Activated CD8-positive, alpha-beta memory T cell treated with anti-CD3 and anti-CD28 coated beads, Interleukin-2, amount 50 U/mL, for 4 hours (primary cell): ENCODE measurements around the gene TMEM139.
"Not testable (repeated sequence)": the region's sequence is repeated elsewhere in the genome, so short reads cannot be mapped to it uniquely, and the experiment has no call there.

Source experiments
- DNase-seq: peaks from one replicate; pipeline ENCODE4 v3.0.0-alpha.2; 2020

TMEM139 gene

GRCh38 chr7:143289888-143290287, 5.1 kb downstream of the TMEM139 start:
- DNase-seq = not testable (repeated sequence)

DNA sequence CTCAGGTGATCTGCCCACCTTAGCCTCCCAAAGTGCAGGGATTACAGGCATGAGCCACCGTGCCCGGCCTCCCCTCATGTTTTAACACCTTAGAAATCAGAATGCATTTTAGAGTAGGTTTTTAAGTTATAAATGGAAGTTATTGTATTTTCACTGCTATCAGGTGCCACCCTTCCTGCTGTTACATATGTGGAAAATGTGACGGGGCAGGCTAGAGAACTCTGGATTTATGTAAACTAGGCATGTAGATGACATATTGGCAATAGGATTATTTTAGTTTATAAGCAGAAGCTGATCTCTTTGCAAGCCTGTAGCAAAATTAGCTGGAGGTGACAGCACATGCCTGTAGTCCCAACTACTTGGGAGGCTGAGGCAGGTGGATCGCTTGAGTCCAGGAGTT, 5.5 kb downstream of the TMEM139 start:
- no peak for DNase-seq

GRCh38 chr7:143292876-143293275, 8.1 kb downstream of the TMEM139 start:
- no peak for DNase-seq

DNA sequence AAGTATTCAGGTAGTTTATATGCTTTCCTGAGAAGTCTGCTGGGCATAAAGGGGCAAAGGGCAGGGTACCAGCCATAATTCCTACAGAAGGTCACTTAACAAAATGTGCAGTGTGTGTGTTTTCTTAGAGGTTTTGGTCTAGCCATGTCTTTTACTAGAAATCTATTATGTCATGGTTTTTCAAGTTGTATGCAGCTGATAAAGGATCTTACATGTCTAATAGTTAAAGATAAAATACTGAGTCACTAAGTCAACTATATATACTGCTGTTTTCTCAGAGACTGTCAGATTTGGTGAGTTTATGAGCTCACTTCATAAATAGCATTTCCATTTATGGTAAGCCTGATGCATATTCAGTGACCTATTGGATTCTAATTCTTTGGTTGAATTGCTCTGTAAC, 11.1 kb downstream of the TMEM139 start:
- no peak for DNase-seq

DNA sequence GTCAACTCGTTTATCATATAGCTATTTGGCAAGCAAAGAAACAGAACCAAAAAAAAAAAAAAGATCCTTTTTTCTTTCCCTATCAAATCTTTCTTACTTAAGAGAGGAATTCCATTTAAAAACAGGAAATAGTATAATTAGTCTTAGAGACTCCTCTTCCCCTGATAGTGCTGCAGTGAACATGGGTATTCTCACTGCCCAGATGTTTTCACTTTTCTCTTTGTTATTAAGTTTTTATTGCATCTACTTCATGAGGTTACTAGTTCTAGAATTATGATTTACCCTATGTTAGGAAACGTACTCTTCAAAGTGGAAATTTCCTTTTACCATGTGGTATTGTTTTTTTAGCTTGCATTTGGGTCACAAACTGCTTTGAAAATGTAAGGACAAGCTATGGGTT, 11.9 kb downstream of the TMEM139 start:
- DNase-seq = no peak

DNA sequence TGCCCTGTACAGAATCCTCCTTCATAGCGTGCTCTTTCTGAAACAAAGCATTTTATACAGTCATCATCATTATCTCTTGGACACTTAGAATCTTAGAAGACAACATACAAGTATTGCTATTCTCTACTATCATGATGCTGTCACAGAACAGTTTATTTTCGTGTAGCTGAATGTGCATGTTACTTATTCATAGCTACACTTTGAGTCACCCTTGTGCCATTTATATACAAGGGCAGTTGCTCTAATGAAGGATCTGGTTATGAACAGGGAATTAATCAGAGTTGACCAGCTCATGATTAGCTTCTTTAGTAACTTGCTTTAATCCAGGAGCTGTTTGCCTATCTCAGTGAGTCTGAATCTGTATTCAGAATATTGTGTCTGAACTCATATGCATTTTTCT, 14.6 kb downstream of the TMEM139 start:
- DNase-seq = no peak

- DNase-seq = peak; percentile 66
Observed at GRCh38 chr7:143299840-143300239, 15.1 kb downstream of the TMEM139 start.

- DNase-seq = no peak
Observed at GRCh38 chr7:143300959-143301935, 16.5 kb downstream of the TMEM139 start.

GRCh38 chr7:143303733-143304132, 19.0 kb downstream of the TMEM139 start:
- no peak for DNase-seq

DNA sequence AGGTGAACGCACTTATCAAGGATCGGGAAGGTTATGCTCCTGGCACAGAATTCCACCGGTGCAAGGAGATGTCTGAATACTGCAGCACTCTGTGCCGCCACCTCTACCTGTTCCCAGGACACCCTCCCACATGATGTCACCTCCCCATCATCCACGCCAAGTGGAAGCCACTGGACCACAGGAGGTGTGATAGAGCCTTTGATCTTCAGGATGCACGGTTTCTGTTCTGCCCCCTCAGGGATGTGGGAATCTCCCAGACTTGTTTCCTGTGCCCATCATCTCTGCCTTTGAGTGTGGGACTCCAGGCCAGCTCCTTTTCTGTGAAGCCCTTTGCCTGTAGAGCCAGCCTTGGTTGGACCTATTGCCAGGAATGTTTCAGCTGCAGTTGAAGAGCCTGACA, 20.2 kb downstream of the TMEM139 start:
- no peak for DNase-seq

DNA sequence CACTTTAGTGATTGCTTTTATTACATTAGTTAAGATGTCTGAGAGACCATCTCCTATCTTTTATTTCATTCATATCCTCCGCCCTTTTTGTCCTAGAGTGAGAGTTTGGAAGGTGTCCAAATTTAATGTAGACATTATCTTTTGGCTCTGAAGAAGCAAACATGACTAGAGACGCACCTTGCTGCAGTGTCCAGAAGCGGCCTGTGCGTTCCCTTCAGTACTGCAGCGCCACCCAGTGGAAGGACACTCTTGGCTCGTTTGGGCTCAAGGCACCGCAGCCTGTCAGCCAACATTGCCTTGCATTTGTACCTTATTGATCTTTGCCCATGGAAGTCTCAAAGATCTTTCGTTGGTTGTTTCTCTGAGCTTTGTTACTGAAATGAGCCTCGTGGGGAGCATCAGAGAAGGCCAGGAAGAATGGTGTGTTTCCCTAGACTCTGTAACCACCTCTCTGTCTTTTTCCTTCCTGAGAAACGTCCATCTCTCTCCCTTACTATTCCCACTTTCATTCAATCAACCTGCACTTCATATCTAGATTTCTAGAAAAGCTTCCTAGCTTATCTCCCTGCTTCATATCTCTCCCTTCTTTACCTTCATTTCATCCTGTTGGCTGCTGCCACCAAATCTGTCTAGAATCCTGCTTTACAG, 20.8 kb downstream of the TMEM139 start:
- peak; percentile 66 for DNase-seq

- DNase-seq = no peak
Observed at GRCh38 chr7:143308632-143309031, 23.9 kb downstream of the TMEM139 start.

DNA sequence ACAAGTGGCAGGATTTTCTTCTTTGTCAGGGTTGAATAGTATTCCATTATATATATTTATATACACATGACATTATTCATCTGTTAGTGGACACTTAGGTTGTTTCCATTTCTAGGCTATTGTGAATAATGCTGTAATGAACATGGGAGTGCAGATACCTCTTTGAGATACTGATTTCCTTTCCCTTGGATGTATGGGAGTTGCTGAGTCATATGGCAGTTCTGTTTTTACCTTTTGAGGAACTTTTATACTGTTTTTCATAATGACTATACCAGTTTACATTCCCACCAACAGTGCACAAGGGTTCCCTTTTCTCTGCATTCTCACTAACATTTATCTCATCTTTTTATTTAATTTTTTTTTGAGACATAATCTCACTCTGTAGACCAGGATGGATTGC, 29.4 kb downstream of the TMEM139 start:
- DNase-seq = no peak

GRCh38 chr7:143315776-143316175, 31.0 kb downstream of the TMEM139 start, which contains the start of gene CLCN1:
Gene CLCN1 (plus strand): TSS chr7:143316111. CDS start chr7:143316213, 102 bp downstream.
- no peak for DNase-seq

GRCh38 chr7:143316492-143316891, 31.7 kb downstream of the TMEM139 start:
- DNase-seq = no peak

DNA sequence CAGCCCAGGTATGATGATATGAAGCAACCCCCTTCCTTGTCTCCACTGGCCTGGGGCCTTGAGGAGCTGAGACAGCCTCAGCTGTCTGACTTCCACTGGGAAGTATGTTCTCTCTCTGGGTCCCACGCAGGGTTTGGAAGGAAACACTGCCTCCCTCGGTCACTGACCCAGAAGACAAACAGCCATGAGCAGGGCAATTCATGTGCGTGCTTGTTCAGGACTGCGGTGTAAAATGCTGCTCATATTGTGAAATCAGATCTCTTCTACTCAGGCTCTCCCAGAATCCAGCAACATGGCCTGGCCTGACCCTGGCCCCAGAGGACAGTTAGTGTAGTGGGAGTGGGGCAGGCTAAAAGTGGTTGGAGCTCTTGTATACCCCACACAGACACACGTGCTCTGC, 33.9 kb downstream of the TMEM139 start:
- DNase-seq = no peak

DNA sequence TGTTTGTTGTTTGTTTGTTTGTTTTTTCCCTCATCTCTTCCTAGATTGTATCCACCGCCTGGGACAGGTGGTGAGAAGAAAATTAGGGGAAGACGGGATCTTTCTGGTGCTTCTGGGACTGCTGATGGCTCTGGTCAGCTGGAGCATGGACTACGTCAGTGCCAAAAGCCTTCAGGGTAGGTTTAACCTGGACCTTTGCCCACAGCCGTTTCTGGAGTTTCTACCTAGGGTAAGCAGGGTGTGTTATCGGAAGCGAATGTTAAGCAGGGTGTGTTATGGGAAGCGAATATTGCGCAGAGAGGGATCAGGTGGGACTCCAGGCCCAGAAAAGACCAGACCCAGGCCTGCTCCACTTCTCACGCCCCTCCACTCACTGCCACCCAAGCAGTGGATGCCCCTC, 35.9 kb downstream of the TMEM139 start:
- DNase-seq = no peak

DNA sequence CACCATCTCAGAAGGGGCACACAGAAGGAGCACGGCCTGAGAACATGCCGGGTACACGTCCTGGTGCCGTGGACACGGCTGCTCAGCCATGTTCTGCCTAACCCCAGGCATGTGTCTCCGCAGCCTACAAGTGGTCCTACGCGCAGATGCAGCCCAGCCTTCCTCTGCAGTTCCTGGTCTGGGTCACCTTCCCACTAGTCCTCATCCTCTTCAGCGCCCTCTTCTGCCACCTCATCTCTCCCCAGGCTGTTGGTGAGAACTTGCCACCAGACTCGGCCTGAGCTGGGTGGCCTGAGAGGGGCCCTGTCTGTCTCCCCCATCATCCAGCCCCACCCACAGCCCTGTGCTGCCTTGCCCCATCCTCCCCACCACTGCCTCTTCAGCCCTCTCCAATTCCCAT, 36.5 kb downstream of the TMEM139 start:
- DNase-seq = no peak

DNA sequence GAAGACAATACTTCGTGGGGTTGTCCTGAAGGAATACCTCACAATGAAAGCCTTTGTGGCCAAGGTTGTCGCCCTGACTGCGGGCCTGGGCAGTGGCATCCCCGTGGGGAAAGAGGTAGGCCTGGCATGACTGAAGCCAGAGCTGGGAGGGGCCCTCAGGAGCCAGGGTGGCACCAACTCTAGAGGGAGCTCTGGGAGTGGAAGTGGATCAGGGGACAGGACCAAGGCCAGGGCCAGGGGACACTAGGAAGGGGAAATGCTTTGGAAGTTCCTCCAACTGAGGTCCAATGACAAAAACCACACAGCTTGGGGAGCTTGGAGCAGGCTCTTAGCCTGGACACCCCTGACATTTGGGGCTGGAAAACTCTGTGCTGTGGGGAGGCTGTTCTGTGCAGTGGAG, 37.0 kb downstream of the TMEM139 start:
- DNase-seq = no peak

- no peak for DNase-seq
Observed at GRCh38 chr7:143322760-143323633, 38.2 kb downstream of the TMEM139 start.

GRCh38 chr7:143323653-143324052, 38.9 kb downstream of the TMEM139 start:
- DNase-seq = no peak

- no peak for DNase-seq
Observed at GRCh38 chr7:143325240-143325639, 40.5 kb downstream of the TMEM139 start.

GRCh38 chr7:143327903-143328302, 43.1 kb downstream of the TMEM139 start:
- DNase-seq = no peak
